Measurements from ENCODE around the gene KIAA0408.

The KIAA0408 gene

GRCh38 chr6:127459231-127459641, at the start of gene KIAA0408:
Gene KIAA0408, minus strand, starts transcription at chr6:127459389. Its CDS starts 5,408 bp downstream, at chr6:127453981.
- peak; percentile 49 for DNase-seq

DNA sequence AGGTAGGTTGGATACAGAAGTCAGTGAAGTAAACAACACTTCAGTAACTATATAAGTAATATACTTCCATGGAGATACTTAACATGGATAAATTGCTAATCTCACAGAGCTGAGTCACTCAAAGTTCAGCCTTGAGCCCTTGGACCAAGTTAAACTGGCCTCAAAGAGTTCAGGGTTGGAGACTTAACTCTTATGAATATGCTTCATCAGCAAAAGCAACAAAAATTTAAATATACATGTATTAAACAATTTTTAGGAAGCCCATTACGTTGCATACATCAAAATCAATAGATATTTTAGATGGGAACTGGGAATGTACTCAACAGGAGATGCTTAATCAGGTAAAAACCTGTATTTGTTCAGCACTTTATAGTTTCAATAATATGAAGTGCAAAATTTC, 47.7 kb upstream of the KIAA0408 start:
- no peak for DNase-seq

DNA sequence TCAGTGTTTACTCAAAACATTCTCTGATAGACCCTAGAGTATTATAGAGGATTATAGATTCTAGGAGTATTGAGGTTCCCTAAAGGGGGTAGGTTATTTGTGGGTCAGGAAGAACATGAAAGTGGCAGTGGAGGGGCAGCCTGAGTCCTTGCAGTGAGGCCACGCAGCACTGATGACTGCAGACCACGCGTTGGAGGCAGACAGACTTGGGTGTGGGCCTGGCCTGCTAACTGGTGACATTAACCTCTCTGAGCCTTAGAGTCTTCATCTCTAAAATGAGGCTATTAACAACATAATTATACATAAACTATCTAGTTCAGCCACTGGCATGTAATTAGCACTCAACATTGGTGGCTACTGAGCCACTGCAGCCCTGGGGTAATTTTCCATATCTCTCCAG, 43.8 kb upstream of the KIAA0408 start:
- no peak for DNase-seq

DNA sequence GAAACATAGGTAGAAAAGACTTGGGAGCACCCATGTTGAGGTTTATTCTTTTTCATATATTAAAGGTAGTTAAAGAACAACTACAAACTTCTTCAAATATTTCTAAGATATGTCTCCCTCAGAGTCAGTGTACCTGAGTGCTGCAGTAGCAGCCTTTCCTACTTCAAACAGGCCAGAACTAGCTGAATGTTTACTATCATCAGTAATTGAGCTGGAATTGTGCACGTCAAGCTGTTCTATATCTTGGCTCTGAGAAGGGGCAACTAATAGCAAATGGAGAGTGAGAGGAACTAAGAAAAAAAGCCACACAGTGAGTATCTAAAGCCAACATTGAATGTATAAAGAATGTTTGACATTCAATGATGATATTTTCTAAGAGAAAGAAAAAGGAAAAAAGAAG, 38.2 kb upstream of the KIAA0408 start:
- DNase-seq = no peak

DNA sequence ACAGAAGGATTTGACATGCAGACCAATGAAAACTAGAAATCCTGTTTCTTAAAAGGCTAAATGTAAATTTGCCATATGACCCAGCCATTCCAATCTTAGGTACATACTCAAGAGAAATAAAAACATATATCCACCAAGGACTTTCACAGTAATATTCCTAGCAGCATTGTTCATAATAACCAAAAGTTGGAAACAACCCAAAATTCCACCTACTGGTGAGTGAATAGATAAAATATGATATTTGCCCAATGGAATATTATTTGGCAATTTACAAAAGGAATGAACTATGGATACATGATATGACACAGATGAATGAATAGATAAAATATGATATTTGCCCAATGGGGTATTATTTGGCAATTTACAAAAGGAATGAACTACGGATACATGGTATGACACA, 37.3 kb upstream of the KIAA0408 start:
- DNase-seq = no peak

- DNase-seq = no peak
These were observed 35.1 kb upstream of the KIAA0408 start for GRCh38 chr6:127494240-127494767.

DNA sequence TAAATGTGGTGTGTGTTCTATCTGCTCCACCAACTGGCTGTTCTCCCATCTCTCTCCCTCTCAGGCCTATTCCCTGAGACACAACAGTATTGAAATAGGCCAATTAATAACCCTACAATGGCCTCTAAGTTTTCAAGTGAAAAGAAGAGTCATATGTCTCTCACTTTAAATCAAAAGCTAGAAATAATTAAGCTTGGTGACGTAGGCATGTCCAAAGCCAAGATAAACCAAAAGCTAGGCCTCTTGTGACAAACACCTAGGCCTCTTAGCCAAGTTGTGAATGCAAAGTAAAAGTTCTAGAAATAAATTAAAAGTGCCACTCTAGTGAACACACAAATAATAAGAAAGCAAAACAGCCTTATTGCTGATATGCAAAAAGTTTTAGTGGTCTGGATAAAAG, 30.1 kb upstream of the KIAA0408 start:
- no peak for DNase-seq

- no peak for DNase-seq
These were observed 27.7 kb upstream of the KIAA0408 start for GRCh38 chr6:127486934-127487333.

GRCh38 chr6:127484212-127484863, 25.1 kb upstream of the KIAA0408 start:
- no peak for DNase-seq

- no peak for DNase-seq
These were observed 24.3 kb upstream of the KIAA0408 start for GRCh38 chr6:127483399-127484055.

GRCh38 chr6:127482325-127482724, 23.1 kb upstream of the KIAA0408 start:
- no peak for DNase-seq

- no peak for DNase-seq
These were observed 22.4 kb upstream of the KIAA0408 start for GRCh38 chr6:127481628-127482027.

- DNase-seq = no peak
These were observed 21.9 kb upstream of the KIAA0408 start for GRCh38 chr6:127481111-127481510.

DNA sequence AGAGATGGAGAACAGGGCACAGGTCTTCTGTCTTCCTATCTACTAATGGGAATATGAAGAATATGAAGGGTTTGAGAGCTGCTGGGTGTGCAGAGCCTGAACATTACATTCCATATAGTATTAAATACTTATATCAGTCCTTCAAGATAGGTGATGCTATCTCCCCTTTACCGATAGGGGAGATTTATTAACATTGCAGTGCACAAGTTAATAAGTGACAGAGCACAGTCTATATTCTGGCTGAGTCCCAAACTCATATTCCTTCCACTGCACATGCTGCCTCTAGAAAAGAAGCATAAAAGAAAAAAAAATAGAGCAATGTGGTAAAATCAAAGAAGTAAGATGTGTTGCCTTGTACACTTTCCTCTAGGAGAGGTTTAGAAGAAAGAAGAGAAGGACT, 18.5 kb upstream of the KIAA0408 start:
- no peak for DNase-seq

DNA sequence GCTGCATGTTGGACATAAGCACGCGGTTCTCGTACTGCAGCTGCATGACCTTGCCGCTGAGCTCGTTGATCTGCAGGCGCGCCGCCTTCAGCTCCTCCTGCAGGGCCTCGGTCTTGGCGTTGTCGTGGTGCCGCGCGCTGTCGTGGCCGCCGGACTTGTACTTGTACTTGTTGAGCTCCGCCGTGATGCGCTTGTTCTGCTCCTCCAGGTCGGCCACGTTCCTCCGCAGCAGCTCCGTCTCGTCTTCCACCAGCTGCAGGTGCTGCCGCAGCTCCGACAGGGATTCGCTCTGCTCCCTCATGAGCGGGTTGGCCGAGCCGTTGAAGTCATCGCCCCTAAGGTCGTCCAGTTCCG, 16.6 kb upstream of the KIAA0408 start:
- no peak for DNase-seq

- no peak for DNase-seq
These were observed 16.1 kb upstream of the KIAA0408 start for GRCh38 chr6:127475135-127475822.

GRCh38 chr6:127471379-127472255, 12.4 kb upstream of the KIAA0408 start:
- DNase-seq = no peak

DNA sequence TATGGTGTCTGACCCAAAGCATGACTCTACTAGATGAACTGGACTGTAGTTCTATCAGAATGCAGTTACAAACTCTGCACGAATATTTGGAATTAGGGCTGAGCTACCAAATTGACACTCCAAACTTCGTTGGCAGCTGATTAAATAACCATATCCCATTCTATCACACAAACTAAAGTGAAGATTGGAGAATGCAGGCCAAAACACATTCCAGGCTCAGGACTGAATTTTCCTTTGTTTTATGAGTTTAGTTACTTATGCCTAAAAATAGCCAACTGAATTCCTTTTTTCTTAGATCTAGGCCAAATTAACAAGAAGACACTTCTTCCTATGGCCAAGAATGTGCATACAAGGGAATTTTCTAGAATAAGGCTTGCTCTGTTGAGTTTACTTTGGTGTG, 9.7 kb upstream of the KIAA0408 start:
- no peak for DNase-seq

DNA sequence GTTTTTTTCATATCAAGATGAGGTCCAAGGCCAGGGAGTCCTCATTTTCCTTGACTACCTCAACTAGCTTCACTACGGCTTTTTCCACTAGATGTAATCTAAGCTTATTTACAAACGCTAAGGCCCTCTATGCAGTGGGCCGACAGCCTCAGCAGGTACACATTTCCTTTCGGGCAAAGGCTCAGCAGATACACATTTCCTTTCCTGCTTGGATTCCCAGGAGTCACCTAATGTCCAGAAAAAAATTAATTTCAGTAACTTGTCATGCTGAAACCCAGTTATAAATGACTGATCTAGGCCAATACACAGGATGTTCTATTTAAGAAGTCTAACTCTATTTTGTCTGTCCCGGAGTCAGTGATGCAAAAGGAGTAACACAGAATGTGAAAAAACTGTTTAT, 7.2 kb upstream of the KIAA0408 start:
- DNase-seq = no peak

GRCh38 chr6:127464881-127465459, 5.8 kb upstream of the KIAA0408 start:
- DNase-seq = peak; percentile 49

GRCh38 chr6:127464161-127464880, 5.1 kb upstream of the KIAA0408 start:
- no peak for DNase-seq

DNA sequence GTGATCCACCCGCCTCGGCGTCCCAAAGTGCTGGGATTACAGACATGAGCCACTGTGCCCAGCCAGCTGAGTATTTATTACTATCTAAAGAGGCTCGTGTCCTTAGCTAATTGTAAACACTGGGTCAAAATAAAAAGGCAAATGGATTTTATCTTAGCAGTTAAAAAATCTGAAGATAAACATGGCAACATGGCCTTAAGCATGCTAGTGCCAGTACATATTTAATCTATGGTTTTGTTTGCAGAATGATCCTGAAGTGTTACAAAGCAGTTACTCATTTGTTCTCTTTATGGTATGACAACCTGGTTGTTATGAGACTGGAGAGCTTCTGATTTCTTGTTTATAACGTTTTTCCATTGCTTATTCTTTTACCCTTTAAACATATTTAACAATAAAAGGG, 3.9 kb upstream of the KIAA0408 start:
- no peak for DNase-seq
